OCI-LY3 (cell line): Measurements from ENCODE around the gene EBLN1.

Experiments
- H2AFZ ChIP-seq: fragments of 200-600, 300-600 bp; shearing (Covaris generic); 2 replicates; pipeline ENCODE4 v1.6.0; 2014; ENCODE audit warnings: antibody characterized with exemption, low read depth, low read length
- H3K27ac ChIP-seq: fragments of 200-600, 300-600 bp; sonication (generic); 2 replicates; pipeline ENCODE4 v1.5.1; 2014; ENCODE audit warnings: mild to moderate bottlenecking, low read length, moderate library complexity, mixed read lengths
- H3K27me3 ChIP-seq: fragments of 200-600, 300-600 bp; sonication (generic); 2 replicates; pipeline ENCODE4 v1.6.1; 2014; ENCODE audit warnings: low read depth, low read length, mixed read lengths
- H3K36me3 ChIP-seq: fragments of 200-600, 300-600 bp; sonication (generic); replicated peaks from 2 replicates; pipeline ENCODE3; 2014; ENCODE audit warnings: low read depth, low read length, mixed read lengths
- H3K4me1 ChIP-seq: fragments of 300-600, 200-600 bp; sonication (generic); 2 replicates; pipeline ENCODE4 v1.6.1; 2014; ENCODE audit warnings: low read length, mixed read lengths
- H3K4me2 ChIP-seq: fragments of 200-600, 300-600 bp; sonication (generic); 2 replicates; pipeline ENCODE4 v1.6.1; 2014; ENCODE audit warnings: low read length, mixed read lengths
- H3K4me3 ChIP-seq: fragments of 300-600, 200-600 bp; sonication (generic); 2 replicates; pipeline ENCODE4 v1.5.1; 2014; ENCODE audit warnings: antibody characterized with exemption, mild to moderate bottlenecking, low read length, moderate library complexity
- H3K79me2 ChIP-seq: fragments of 300-600, 200-600 bp; shearing (Covaris generic); 2 replicates; pipeline ENCODE4 v1.6.1; 2014; ENCODE audit warnings: mild to moderate bottlenecking, low read length, mixed read lengths
- H3K9ac ChIP-seq: fragments of 300-600, 200-600 bp; shearing (Covaris generic); 2 replicates; pipeline ENCODE4 v1.6.0; 2014; ENCODE audit warnings: mild to moderate bottlenecking, low read length, moderate library complexity
- H3K9me3 ChIP-seq: fragments of 200-600, 300-600 bp; shearing (Covaris generic); 2 replicates; pipeline ENCODE4 v1.6.1; 2014; ENCODE audit warnings: low read length, mixed read lengths; ENCODE audit not compliant: insufficient read depth
- H4K20me1 ChIP-seq: fragments of 200-600, 300-600 bp; sonication (generic); 2 replicates; pipeline ENCODE4 v1.6.1; 2016; ENCODE audit warnings: low read length, mixed read lengths; ENCODE audit not compliant: insufficient read depth
- EZH2phosphoT487 ChIP-seq: fragments of 200-600 bp; shearing (Covaris generic); IDR thresholded peaks from 2 replicates; pipeline ENCODE4 v1.6.1; 2018; ENCODE audit warnings: antibody characterized with exemption, mixed run types, low read depth
- TF ChIP-seq, protein P1 (sequence below): fragments of 200-600, 300-600 bp; sonication (generic); IDR thresholded peaks from 2 replicates; pipeline ENCODE4 v1.5.1; 2014; ENCODE audit warnings: antibody characterized with exemption, low read length, low read depth

The EBLN1 gene

DNA sequence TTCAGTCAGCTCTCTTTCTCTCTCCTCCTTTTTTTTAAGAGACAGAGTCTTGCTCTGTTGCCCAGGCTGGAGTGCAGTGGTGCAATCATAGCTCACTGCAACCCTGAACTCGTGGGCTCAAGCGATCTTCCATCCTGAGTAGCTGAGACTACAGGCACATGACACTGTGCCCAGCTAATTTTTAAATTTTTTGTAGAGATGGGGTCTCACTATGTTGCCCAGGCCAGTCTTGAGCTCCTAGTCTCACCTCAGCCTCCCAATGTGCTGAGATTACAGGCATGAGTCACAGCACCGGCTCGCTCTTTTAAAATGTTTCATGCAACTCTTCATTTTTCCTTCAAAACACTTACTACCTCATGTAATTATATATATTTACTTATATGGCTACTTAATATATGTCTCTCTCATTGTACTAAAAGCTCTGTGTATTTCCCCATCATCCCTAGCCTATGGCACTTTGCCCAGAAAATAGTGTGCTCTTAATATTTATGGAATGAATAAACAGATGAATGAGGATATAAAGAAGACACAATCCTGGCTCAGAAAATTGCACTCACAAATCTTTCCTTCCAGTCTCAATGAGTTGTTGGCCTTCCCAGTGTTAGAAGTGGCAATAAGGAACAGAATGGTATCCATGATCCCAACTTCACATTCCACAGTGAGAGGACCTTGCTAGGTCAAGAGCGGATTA lies 33.9 kb downstream of the EBLN1 start:
- Histone ChIP-seq H4K20me1 (no peaks in the 10 kb centered on the region), H3K36me3 (no peaks in the 10 kb centered on the region), H3K4me2 (no peak overlapping the region), H3K9me3 (0 out of 2 replicates have a peak, but pooled peaks cover 3% of the 10 kb centered on the region), H3K4me3 (no peak overlapping the region), H3K9ac (no peak overlapping the region), H2AFZ (no peak overlapping the region), H3K27me3 (peaks cover 13% of the 10 kb centered on the region; the same call in 1 of the 2 replicates), H3K4me1 (no peaks in the 10 kb centered on the region), H3K79me2 (no peaks in the 10 kb centered on the region), H3K27ac (no peak overlapping the region)
- TF ChIP-seq, protein P1, sequence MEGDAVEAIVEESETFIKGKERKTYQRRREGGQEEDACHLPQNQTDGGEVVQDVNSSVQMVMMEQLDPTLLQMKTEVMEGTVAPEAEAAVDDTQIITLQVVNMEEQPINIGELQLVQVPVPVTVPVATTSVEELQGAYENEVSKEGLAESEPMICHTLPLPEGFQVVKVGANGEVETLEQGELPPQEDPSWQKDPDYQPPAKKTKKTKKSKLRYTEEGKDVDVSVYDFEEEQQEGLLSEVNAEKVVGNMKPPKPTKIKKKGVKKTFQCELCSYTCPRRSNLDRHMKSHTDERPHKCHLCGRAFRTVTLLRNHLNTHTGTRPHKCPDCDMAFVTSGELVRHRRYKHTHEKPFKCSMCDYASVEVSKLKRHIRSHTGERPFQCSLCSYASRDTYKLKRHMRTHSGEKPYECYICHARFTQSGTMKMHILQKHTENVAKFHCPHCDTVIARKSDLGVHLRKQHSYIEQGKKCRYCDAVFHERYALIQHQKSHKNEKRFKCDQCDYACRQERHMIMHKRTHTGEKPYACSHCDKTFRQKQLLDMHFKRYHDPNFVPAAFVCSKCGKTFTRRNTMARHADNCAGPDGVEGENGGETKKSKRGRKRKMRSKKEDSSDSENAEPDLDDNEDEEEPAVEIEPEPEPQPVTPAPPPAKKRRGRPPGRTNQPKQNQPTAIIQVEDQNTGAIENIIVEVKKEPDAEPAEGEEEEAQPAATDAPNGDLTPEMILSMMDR = no peak
- TF ChIP-seq EZH2phosphoT487 = no peak

DNA sequence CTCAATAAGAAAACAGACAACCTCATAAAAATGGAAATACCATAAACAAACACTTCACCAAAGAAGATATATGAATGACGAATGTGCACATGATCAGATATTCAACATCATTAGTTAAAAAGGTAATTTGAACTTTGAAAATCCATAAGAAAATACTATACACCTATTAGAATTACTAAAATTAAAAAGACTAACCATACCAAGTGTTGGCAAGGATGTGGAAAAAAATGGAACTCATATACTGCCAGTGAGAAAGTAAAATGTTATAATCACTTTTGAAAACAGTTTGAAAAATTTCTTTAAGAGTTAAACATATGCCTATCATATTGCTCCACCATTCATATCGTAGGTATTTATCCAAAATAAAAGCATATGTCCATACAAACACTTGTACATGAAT lies 37.1 kb downstream of the EBLN1 start:
- Histone ChIP-seq H3K36me3 (no peaks in the 10 kb centered on the region), H3K4me2 (no peak overlapping the region), H3K27ac (no peak overlapping the region), H3K4me1 (no peaks in the 10 kb centered on the region), H3K9me3 (0 out of 2 replicates have a peak, but pooled peaks cover 3% of the 10 kb centered on the region), H3K27me3 (peaks cover 4% of the 10 kb centered on the region; the same call in 1 of the 2 replicates), H3K79me2 (no peaks in the 10 kb centered on the region), H3K9ac (no peak overlapping the region), H2AFZ (no peak overlapping the region), H3K4me3 (no peak overlapping the region), H4K20me1 (no peaks in the 10 kb centered on the region)
- TF ChIP-seq EZH2phosphoT487 = no peak

DNA sequence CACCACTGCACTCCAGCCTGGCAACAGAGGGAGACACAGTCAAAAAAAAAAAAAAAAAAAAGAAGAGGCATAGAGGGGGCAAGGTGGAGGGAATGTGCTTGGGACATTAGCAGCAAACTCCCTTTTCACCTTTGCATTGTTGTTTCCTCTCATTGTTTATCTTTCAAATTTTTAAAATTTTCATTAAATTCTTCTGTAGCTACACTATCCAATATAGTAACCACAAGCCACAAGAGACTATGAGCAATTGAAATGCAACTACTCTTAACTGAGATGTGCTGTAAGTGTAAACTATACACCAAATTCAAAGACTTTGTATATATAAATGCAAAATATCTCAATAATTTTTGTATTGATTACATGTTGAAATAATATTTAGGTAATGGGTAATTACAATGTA lies 43.4 kb downstream of the EBLN1 start:
- no peaks in the 10 kb centered on the region for H4K20me1 ChIP-seq
- no peaks in the 10 kb centered on the region for H3K36me3 ChIP-seq
- no peak for TF ChIP-seq EZH2phosphoT487
- TF ChIP-seq, protein P1 = no peak
- no peaks in the 10 kb centered on the region for H3K4me1 ChIP-seq
- H3K4me2 ChIP-seq = no peak overlapping the region
- no peak overlapping the region for H2AFZ ChIP-seq
- H3K27me3 ChIP-seq = no peaks in the 10 kb centered on the region
- no peak overlapping the region for H3K9ac ChIP-seq
- no peak overlapping the region for H3K27ac ChIP-seq
- no peaks in the 10 kb centered on the region for H3K79me2 ChIP-seq
- no peaks in the 10 kb centered on the region for H3K9me3 ChIP-seq
- no peak overlapping the region for H3K4me3 ChIP-seq

DNA sequence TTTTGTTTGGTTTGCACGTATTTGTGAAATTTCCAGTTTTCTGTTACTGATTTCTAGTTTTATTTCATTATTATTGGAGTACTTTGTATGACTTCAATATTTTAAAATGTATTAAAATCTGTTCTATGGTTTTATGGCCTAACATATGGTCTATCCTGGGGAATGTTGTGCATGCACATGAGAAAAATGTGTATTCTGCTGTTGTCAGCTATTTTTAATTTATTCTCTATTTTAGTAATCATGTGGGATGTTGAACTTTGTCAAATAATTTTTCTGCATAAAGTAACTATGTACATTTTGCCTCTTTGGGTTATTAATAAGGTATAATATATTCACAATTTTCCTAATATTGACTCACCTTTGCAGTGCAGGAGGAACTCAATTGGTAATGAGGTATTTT lies 46.7 kb downstream of the EBLN1 start:
- TF ChIP-seq, protein P1 = no peak
- no peak for TF ChIP-seq EZH2phosphoT487
- Histone ChIP-seq H3K27ac (no peak overlapping the region), H3K4me3 (no peak overlapping the region), H3K4me1 (no peaks in the 10 kb centered on the region), H3K4me2 (no peak overlapping the region), H2AFZ (no peak overlapping the region), H3K27me3 (no peaks in the 10 kb centered on the region), H3K9ac (no peak overlapping the region), H3K79me2 (no peaks in the 10 kb centered on the region), H4K20me1 (no peaks in the 10 kb centered on the region), H3K9me3 (no peaks in the 10 kb centered on the region), H3K36me3 (no peaks in the 10 kb centered on the region)
